HG03521 (cell line): ENCODE data around the gene TMEM161B.
"Not testable (repeated sequence)": the region's sequence is repeated elsewhere in the genome, so short reads cannot be mapped to it uniquely, and the experiment has no call there.

ENCODE experiments used
- ATAC-seq: cut with Tn5 transposase; IDR thresholded peaks from one replicate; pipeline ENCODE4 v1.9.1; 2021; ENCODE audit warnings: mild to moderate bottlenecking, moderate library complexity; ENCODE audit not compliant: unreplicated experiment

Gene TMEM161B

GRCh38 chr5:88250010-88250409, 18.6 kb downstream of the TMEM161B start:
- no peak for ATAC-seq

- no peak for ATAC-seq
Observed at GRCh38 chr5:88248743-88249540, 19.7 kb downstream of the TMEM161B start.

DNA sequence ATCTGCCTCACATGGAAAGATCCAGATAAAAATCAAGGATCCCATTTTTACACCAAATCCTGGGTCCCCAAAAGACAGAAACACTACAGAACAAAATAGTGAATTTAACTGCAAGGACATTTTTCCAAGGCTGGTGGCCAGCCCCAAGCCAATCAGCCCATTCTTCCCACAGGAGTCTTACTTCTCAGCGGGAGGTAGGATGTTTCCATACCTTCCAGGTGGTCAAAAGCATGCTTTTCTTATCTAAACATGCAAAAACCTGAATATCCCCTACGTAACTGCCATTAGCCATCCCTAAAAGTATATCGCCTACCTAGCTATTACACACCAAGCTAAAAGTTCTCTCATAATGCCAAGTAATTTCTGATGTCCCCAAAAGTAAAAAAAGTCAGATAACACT, 20.6 kb downstream of the TMEM161B start:
- ATAC-seq, result no peak

DNA sequence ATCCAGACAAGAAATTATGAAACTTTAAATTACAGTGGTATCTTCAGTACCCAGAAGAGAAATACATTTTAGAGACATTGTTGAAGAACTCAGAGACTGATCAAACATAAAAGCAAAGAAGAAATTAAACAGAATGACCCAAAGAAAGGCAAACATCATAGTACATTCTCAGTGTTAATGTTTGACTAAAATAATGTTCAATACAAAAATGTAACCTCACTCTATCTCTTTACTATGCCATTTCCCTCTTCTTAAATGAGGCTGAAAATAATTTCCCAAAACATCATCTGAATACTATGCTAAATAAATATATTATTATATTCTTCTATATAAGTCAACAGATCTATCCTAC, 22.8 kb downstream of the TMEM161B start:
- no peak for ATAC-seq

GRCh38 chr5:88245241-88245892, 23.3 kb downstream of the TMEM161B start:
- ATAC-seq, result no peak

GRCh38 chr5:88244686-88245085, 24.0 kb downstream of the TMEM161B start:
- no peak for ATAC-seq

DNA sequence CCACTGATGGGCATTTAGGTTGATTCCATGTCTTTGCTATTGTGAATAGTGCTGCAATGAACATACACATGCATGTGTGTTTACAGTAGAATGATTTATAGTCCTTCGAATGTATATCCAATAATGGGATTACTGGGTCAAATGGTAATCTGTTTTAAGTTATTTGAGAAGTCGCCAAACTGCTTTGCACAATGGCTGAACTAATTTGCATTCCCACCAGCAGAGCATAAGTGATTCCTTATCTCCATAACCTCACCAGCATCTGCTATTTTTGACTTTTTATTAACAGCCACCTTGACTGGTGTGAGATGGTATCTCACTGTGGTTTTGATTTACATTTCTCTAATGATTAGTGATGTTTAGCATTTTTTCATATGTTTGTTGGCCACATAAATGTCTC, 25.2 kb downstream of the TMEM161B start:
- not testable (repeated sequence) for ATAC-seq

GRCh38 chr5:88238732-88239131, 29.9 kb downstream of the TMEM161B start:
- ATAC-seq, result no peak

GRCh38 chr5:88236866-88237642, 31.6 kb downstream of the TMEM161B start:
- ATAC-seq, result no peak

- no peak for ATAC-seq
Observed at GRCh38 chr5:88235828-88236227, 32.8 kb downstream of the TMEM161B start.

GRCh38 chr5:88235346-88235745, 33.3 kb downstream of the TMEM161B start:
- no peak for ATAC-seq

- ATAC-seq, result no peak
Observed at GRCh38 chr5:88230546-88231066, 38.0 kb downstream of the TMEM161B start.

GRCh38 chr5:88226881-88227450, 41.7 kb downstream of the TMEM161B start:
- peak; percentile 55 for ATAC-seq

GRCh38 chr5:88214655-88215054, 54.0 kb downstream of the TMEM161B start:
- no peak for ATAC-seq

GRCh38 chr5:88207575-88207974, 61.1 kb downstream of the TMEM161B start:
- ATAC-seq, result no peak

- no peak for ATAC-seq
Observed at GRCh38 chr5:88203981-88204750, 64.5 kb downstream of the TMEM161B start.

DNA sequence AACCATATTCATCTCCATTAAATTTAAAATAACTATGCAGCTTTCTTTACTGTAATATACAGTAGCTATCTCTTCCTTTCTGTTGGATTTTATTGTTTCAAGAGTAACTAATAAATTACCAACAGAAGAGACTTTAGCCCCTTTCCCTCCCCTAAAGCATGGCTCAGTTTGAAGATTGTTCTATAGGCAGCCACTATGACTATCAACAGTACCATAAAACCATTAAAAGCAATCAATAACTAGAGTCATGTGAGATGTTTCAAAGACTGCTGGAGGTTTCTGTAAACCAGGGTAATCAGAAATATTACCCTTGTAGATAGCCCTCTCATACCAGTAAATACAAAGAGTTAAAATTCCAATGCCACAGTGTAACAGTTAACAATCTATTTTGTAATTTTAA, 73.0 kb downstream of the TMEM161B start:
- ATAC-seq, result no peak

DNA sequence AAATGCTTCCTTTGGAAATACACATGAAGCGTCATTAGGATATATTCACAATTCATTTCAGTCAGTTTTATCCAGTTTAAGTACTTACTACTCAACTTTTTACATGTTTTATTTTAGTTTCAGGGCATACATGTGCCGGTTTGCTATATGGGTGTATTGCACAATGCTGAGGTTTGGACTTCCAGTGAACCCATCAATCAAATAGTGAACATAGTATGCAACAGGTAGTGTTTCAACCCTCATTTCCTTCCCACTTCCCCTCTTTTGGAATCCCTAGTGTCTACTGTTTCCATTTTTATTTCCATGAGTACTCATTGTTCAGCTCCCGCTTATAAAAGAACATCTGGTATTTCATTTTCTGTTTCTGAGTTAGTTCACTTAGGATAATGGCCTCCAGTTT, 74.7 kb downstream of the TMEM161B start:
- ATAC-seq, result no peak

DNA sequence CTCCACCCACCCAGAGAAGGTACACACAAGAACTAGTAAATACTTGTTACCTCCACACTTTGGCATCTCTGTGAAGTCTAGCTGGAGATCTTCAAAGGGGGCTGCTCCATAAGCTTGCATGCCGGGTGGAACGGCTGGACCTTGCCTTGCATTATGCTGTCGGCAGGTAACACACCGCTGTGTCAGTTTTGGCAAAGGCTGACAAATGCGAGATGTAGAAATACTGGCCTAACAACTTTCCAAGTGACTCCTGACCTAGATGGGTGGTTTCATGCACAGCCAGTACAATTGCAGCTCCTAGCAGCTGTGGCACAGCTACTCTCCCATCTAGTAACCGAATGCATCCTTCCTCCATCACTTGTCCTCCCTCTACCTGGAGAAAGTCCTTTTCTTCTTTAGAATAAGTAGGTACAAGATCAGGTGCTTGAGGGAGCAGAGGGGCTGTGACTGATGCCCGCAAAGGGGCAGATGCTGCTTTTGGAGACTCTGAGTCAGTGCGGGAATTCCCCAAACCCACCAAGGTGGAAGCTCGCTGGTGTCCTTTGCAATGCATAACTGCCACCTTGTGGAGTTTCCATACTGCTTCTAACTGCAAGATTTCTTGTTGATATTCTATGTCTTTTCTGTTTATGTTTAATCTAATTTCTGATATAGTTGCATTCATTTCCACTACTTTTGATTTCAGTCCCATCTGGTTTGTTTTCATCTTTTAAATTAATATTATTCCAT, 78.4 kb downstream of the TMEM161B start:
- ATAC-seq, result no peak

- not testable (repeated sequence) for ATAC-seq
Observed at GRCh38 chr5:88189484-88189883, 79.2 kb downstream of the TMEM161B start.
